ENCODE data around the gene PCBP1. TPM values are rescaled to one million over a fixed set of nuclear protein-coding genes. Genes with fewer than 3 reads are reported as not detected.
"Not testable (repeated sequence)": the region's sequence is repeated elsewhere in the genome, so short reads cannot be mapped to it uniquely, and the experiment has no call there.

Gene PCBP1
- total and polyA plus RNA-seq, 5 donors, result 233 to 280 (median 242) TPM

GRCh38 chr2:70101174-70101573, 13.9 kb downstream of the PCBP1 start:
- no peaks in the 10 kb centered on the region for H3K27me3 ChIP-seq (ENCODE audit: control insufficient read depth, insufficient read depth)
- H3K27ac ChIP-seq (ENCODE audit: low read length), result no peak overlapping the region
- H3K4me1 ChIP-seq (ENCODE audit: control insufficient read depth, insufficient read depth, low read length), result no peaks in the 10 kb centered on the region
- intact Hi-C loops (cut with DNase I), result no loop called here
- peak in 1 of 3 donors; percentile 12 for DNase-seq
- H3K4me3 ChIP-seq (ENCODE audit: low read length), result no peak overlapping the region
- H3K9me3 ChIP-seq (ENCODE audit: control insufficient read depth, low read length), result no peaks in the 10 kb centered on the region
- ATAC-seq, result no peak
- 96% methylated on average over 6 of the region's 6 CpGs for WGBS

- 94% methylated on average over 11 of the region's 11 CpGs for WGBS
- intact Hi-C loops (cut with DNase I); H3K4me3 ChIP-seq (ENCODE audit: low read length); ATAC-seq; H3K27me3 ChIP-seq (ENCODE audit: control insufficient read depth, insufficient read depth); H3K9me3 ChIP-seq (ENCODE audit: control insufficient read depth, low read length); H3K4me1 ChIP-seq (ENCODE audit: control insufficient read depth, insufficient read depth, low read length); H3K27ac ChIP-seq (ENCODE audit: low read length): not testable (repeated sequence)
- peak in 1 of 3 donors; percentile 27 for DNase-seq
These were observed 14.4 kb downstream of the PCBP1 start for GRCh38 chr2:70101686-70102085.

- H3K27me3 ChIP-seq (ENCODE audit: control insufficient read depth, insufficient read depth); DNase-seq; H3K9me3 ChIP-seq (ENCODE audit: control insufficient read depth, low read length); ATAC-seq; H3K4me3 ChIP-seq (ENCODE audit: low read length); H3K27ac ChIP-seq (ENCODE audit: low read length); H3K4me1 ChIP-seq (ENCODE audit: control insufficient read depth, insufficient read depth, low read length); intact Hi-C loops (cut with DNase I): not testable (repeated sequence)
- WGBS, result 90% methylated on average over 29 of the region's 29 CpGs
These were observed 15.1 kb downstream of the PCBP1 start for GRCh38 chr2:70102323-70102905.

- intact Hi-C loops (cut with DNase I), result no loop called here
- Histone ChIP-seq H3K9me3 (ENCODE audit: control insufficient read depth, low read length) (no peaks in the 10 kb centered on the region), H3K4me1 (ENCODE audit: control insufficient read depth, insufficient read depth, low read length) (peaks cover 2% of the 10 kb centered on the region), H3K27me3 (ENCODE audit: control insufficient read depth, insufficient read depth) (no peaks in the 10 kb centered on the region), H3K4me3 (ENCODE audit: low read length) (no peak overlapping the region), H3K27ac (ENCODE audit: low read length) (no peak overlapping the region)
- DNase-seq (peak in 1 of 3 donors; percentile 30), ATAC-seq (peak in 1 of 2 donors; percentile 40)
- WGBS, result 92% methylated on average over 5 of the region's 5 CpGs
These were observed 16.3 kb downstream of the PCBP1 start for GRCh38 chr2:70103531-70104061.

GRCh38 chr2:70104231-70105111, 17.2 kb downstream of the PCBP1 start:
- 53% methylated on average over 11 of the region's 11 CpGs for WGBS
- peaks cover 2% of the 10 kb centered on the region for H3K4me1 ChIP-seq (ENCODE audit: control insufficient read depth, insufficient read depth, low read length)
- no peak overlapping the region for H3K4me3 ChIP-seq (ENCODE audit: low read length)

GRCh38 chr2:70106138-70106537, 18.9 kb downstream of the PCBP1 start:
- H3K27ac ChIP-seq (ENCODE audit: low read length); H3K9me3 ChIP-seq (ENCODE audit: control insufficient read depth, low read length); H3K27me3 ChIP-seq (ENCODE audit: control insufficient read depth, insufficient read depth); intact Hi-C loops (cut with DNase I); H3K4me1 ChIP-seq (ENCODE audit: control insufficient read depth, insufficient read depth, low read length); ATAC-seq; H3K4me3 ChIP-seq (ENCODE audit: low read length); DNase-seq: not testable (repeated sequence)
- WGBS, result 95% methylated on average over 8 of the region's 8 CpGs

More at GRCh38 chr2:70104231-70105111, 17.2 kb downstream of the PCBP1 start:
- Histone ChIP-seq H3K27ac (ENCODE audit: low read length) (no peak overlapping the region), H3K27me3 (ENCODE audit: control insufficient read depth, insufficient read depth) (no peaks in the 10 kb centered on the region), H3K9me3 (ENCODE audit: control insufficient read depth, low read length) (no peaks in the 10 kb centered on the region)
- intact Hi-C loops (cut with DNase I), result no loop called here
- ATAC-seq (no peak), DNase-seq (peak in 1 of 3 donors; percentile 50)

- H3K27me3 ChIP-seq (ENCODE audit: control insufficient read depth, insufficient read depth); ATAC-seq; H3K4me3 ChIP-seq (ENCODE audit: low read length); DNase-seq; H3K4me1 ChIP-seq (ENCODE audit: control insufficient read depth, insufficient read depth, low read length); H3K9me3 ChIP-seq (ENCODE audit: control insufficient read depth, low read length); intact Hi-C loops (cut with DNase I); H3K27ac ChIP-seq (ENCODE audit: low read length): not testable (repeated sequence)
- 88% methylated on average over 5 of the region's 5 CpGs for WGBS
These were observed 23.1 kb downstream of the PCBP1 start for GRCh38 chr2:70110397-70110796.

GRCh38 chr2:70111752-70112591, 24.7 kb downstream of the PCBP1 start:
- Histone ChIP-seq H3K4me1 (ENCODE audit: control insufficient read depth, insufficient read depth, low read length) (peaks cover 2% of the 10 kb centered on the region), H3K4me3 (ENCODE audit: low read length) (no peak overlapping the region), H3K9me3 (ENCODE audit: control insufficient read depth, low read length) (no peaks in the 10 kb centered on the region), H3K27ac (ENCODE audit: low read length) (no peak overlapping the region), H3K27me3 (ENCODE audit: control insufficient read depth, insufficient read depth) (no peaks in the 10 kb centered on the region)
- DNase-seq (no peak), ATAC-seq (no peak)
- 85% methylated on average over 7 of the region's 7 CpGs for WGBS
- intact Hi-C loops (cut with DNase I), result no loop called here

GRCh38 chr2:70113359-70114070, 26.2 kb downstream of the PCBP1 start:
- H3K27me3 ChIP-seq (ENCODE audit: control insufficient read depth, insufficient read depth), result no peaks in the 10 kb centered on the region
- intact Hi-C loops (cut with DNase I), result no loop called here
- ATAC-seq (no peak), DNase-seq (no peak)
- H3K4me1 ChIP-seq (ENCODE audit: control insufficient read depth, insufficient read depth, low read length), result no peaks in the 10 kb centered on the region
- H3K9me3 ChIP-seq (ENCODE audit: control insufficient read depth, low read length), result no peaks in the 10 kb centered on the region
- H3K27ac ChIP-seq (ENCODE audit: low read length), result no peak overlapping the region
- no peak overlapping the region for H3K4me3 ChIP-seq (ENCODE audit: low read length)
- WGBS, result 82% methylated on average over 4 of the region's 4 CpGs

All from right cardiac atrium (tissue), 5 donors.